ENCODE measurements around the gene ANP32D.
"Not testable (repeated sequence)": the region's sequence is repeated elsewhere in the genome, so short reads cannot be mapped to it uniquely, and the experiment has no call there.

The ANP32D gene

GRCh38 chr12:48500281-48500680 is 27.9 kb downstream of the ANP32D start:
- DNase-seq (ENCODE audit: low read depth in 2 of 2): not testable (repeated sequence)

GRCh38 chr12:48506836-48507235 is 34.5 kb downstream of the ANP32D start:
- DNase-seq (ENCODE audit: low read depth in 2 of 2): not testable (repeated sequence)

GRCh38 chr12:48508987-48509386 is 36.6 kb downstream of the ANP32D start:
- DNase-seq (ENCODE audit: low read depth in 2 of 2): no peak

- no peak for DNase-seq (ENCODE audit: low read depth in 2 of 2)
These were observed 37.8 kb downstream of the ANP32D start for GRCh38 chr12:48510111-48510510.

GRCh38 chr12:48512855-48513254 is 40.5 kb downstream of the ANP32D start:
- DNase-seq (ENCODE audit: low read depth in 2 of 2): no peak

- no peak for DNase-seq (ENCODE audit: low read depth in 2 of 2)
These were observed 42.4 kb downstream of the ANP32D start for GRCh38 chr12:48514728-48515127.

GRCh38 chr12:48520381-48520780 is 48.0 kb downstream of the ANP32D start:
- not testable (repeated sequence) for DNase-seq (ENCODE audit: low read depth in 2 of 2)

Measured in stimulated activated CD4-positive, alpha-beta T cell treated with anti-CD3 and anti-CD28 coated beads, Interleukin-4, amount 100 ng/mL, for 48 hours (primary cell).